Right atrium auricular region (tissue), 2 donors: ENCODE measurements around the gene AMFR. TPM values are rescaled to one million over a fixed set of nuclear protein-coding genes. Genes with fewer than 3 reads are reported as not detected.
A peak's percentile ranks its signal among the peaks of the same experiment; 100 is the strongest.

ENCODE experiments used
- DNase-seq: peaks from one replicate; pipeline ENCODE4 v3.0.0-alpha.2; 2019; ENCODE audit warnings: low spot score
- H3K27ac ChIP-seq, 2 donors: fragments of 200-600 bp; sonication (generic); 1 replicate in 1 of 2; 2 replicates in 1 of 2; pipeline ENCODE4 v1.5.1; 2016 to 2019
- H3K27me3 ChIP-seq, 2 donors: fragments of 200-600 bp; sonication (generic); one replicate each; pipeline versions ENCODE4 v1.5.1 to v1.6.0; 2017 to 2019
- H3K36me3 ChIP-seq: fragments of 200-600 bp; sonication (generic); one replicate; pipeline ENCODE4 v1.5.1; 2016
- H3K4me1 ChIP-seq, 2 donors: fragments of 200-600 bp; sonication (generic); one replicate each; pipeline versions ENCODE4 v1.5.1 to v1.6.0; 2017 to 2019
- H3K4me3 ChIP-seq, 2 donors: fragments of 200-600 bp; sonication (generic); 1 replicate in 1 of 2; 2 replicates in 1 of 2; pipeline ENCODE4 v1.5.1; 2017 to 2019; ENCODE audit warnings: mild to moderate bottlenecking in 1 of 2, moderate library complexity in 1 of 2
- H3K9me3 ChIP-seq, 2 donors: fragments of 200-600 bp; sonication (generic); one replicate each; pipeline ENCODE4 v1.5.1; 2019
- total RNA-seq, 2 donors: library from RNA; depleted of rRNA; stranded (reverse); fragments of >200 nt; gene quantifications; one replicate each; pipeline ENCODE4 v1.1.0, GENCODE V29; 2016
- TF ChIP-seq, protein P1 (sequence below), 2 donors: fragments of 200-600 bp; sonication (generic); IDR thresholded peaks; one replicate each; pipeline ENCODE4 v1.5.1; 2019; ENCODE audit warnings: antibody characterized with exemption in 2 of 2

AMFR gene
- total RNA-seq, 2 donors from 2014 or later, result 110 to 153 TPM

DNA sequence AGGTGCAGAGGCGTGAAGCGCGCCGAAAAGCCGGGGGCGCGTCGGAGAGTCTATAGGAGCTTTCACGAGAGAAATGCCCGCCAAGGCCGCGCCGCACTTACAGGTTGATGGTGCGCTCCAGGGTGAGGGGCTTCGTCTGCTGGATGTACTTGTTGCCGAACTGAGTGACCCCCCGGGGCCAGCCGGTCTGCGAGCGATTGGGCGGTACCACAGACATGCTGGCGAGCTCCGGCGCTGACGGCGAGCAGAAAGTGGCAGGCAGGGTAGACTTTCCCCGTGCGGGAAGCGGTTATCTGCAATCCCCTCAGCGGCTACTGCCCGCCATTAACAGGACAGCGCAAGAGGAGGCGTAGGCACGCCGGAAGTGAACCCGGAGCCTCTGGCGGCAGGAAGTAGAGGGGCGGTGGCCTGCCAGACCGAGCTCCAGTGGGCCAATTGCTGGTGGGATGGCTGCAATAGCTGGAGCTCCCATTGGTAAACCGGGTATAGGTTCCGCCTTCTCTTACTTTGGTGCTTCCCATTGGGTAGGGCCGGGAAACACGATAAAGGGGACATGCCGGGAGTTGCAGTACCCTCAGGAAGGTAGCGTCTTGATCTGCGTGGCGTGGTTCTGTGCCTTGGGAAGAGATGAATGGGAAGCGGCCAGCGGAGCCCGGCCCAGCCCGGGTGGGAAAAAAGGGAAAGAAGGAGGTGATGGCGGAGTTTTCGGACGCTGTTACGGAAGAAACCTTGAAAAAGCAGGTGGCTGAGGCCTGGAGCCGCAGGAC lies 25.8 kb upstream of the AMFR start, which contains the start of the genes NUDT21 and OGFOD1:
Gene NUDT21, minus strand, starts transcription at position 347 of the 767 bp plus-strand sequence. Its CDS starts 130 bp downstream, at position 217.
Gene OGFOD1, plus strand, starts transcription at position 569 of the 767 bp plus-strand sequence. Its CDS starts 59 bp downstream, at position 628.
- H3K4me1 ChIP-seq, result peaks cover 0 to 38% of the 10 kb centered on the region in 2 donors

DNA sequence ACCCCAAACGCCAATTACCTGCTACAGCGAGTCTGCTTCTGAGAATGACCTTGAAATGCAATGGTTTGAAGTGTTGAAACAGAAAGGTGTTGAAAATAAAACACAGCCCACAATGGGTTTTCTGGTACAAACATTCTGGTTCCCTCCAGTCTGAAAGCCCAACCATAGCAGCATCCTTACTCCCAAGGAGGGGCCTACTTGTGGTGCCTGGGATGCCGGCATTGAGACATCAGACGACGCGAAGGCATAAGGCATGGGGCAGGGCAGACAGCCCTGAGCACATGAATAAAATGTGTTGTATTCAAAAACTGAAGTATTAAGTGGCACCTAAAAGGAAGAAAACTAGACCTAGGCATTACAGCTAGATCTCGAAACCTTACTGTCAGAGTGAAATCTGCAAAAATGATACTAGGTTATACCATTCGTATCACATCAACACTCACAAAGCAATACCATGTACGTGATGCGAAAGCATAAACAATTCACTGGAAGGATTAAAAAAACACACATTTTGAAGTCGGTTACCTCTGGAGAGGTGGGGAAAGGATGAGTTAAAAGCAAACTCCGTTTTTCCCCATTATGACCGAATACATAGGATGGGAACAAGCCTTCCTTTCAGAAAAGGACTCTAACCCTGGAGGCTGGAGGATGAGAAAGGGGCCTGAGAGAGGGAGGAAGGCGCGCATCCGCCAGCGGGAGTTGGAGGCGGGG lies 25.1 kb upstream of the AMFR start:
- H3K9me3 ChIP-seq, result no peaks in the 10 kb centered on the region
- no peaks in the 10 kb centered on the region for H3K27me3 ChIP-seq
- no peak for DNase-seq
- peak overlapping the region; percentile 81 for H3K27ac ChIP-seq
- H3K4me1 ChIP-seq, result peaks cover 0 to 38% of the 10 kb centered on the region in 2 donors
- peaks cover 31% of the 10 kb centered on the region for H3K36me3 ChIP-seq
- TF ChIP-seq, protein P1, sequence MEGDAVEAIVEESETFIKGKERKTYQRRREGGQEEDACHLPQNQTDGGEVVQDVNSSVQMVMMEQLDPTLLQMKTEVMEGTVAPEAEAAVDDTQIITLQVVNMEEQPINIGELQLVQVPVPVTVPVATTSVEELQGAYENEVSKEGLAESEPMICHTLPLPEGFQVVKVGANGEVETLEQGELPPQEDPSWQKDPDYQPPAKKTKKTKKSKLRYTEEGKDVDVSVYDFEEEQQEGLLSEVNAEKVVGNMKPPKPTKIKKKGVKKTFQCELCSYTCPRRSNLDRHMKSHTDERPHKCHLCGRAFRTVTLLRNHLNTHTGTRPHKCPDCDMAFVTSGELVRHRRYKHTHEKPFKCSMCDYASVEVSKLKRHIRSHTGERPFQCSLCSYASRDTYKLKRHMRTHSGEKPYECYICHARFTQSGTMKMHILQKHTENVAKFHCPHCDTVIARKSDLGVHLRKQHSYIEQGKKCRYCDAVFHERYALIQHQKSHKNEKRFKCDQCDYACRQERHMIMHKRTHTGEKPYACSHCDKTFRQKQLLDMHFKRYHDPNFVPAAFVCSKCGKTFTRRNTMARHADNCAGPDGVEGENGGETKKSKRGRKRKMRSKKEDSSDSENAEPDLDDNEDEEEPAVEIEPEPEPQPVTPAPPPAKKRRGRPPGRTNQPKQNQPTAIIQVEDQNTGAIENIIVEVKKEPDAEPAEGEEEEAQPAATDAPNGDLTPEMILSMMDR (IDR thresholded peaks at IDR 0.05), result no peak
- peak overlapping the region; percentile 74 to 96 for H3K4me3 ChIP-seq

More for the DNA sequence above, 25.8 kb upstream of the AMFR start, which contains the start of the genes NUDT21 and OGFOD1:
- peak within 1 kb of the TSS; percentile 74 to 96 for H3K4me3 ChIP-seq
- peak; percentile 96 for DNase-seq
- no peaks in the 10 kb centered on the region for H3K27me3 ChIP-seq
- peak within 1 kb of the TSS; percentile 81 for H3K27ac ChIP-seq
- H3K9me3 ChIP-seq, result no peaks in the 10 kb centered on the region
- TF ChIP-seq, protein P1 (IDR thresholded peaks at IDR 0.05), result peak in 1 of 2 donors; percentile 20
- peaks cover 31% of the 10 kb centered on the region for H3K36me3 ChIP-seq

DNA sequence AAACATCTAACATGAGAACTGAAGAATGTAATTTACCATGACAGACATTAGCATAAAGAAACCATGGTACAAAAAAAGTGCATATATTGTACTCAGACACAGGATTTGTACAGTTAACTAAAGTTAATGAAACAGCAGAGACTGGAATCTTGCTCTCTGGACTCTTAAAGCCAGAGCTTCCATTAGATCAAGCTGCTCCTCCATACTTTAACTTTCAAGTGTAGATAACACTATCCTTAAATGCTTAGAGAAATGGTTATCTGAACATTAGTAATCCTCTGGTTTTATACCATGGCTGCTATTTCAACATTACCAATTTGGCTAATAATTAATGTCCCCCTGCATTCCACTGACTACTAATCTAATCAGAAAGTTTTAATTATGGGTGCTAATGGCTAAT lies 22.7 kb upstream of the AMFR start:
- H3K4me1 ChIP-seq, result peaks cover 0 to 32% of the 10 kb centered on the region in 2 donors
- no peak overlapping the region for H3K27ac ChIP-seq
- no peak overlapping the region for H3K4me3 ChIP-seq
- H3K9me3 ChIP-seq, result no peaks in the 10 kb centered on the region
- TF ChIP-seq, protein P1 (IDR thresholded peaks at IDR 0.05), result no peak
- DNase-seq, result no peak
- peaks cover 14% of the 10 kb centered on the region for H3K36me3 ChIP-seq
- H3K27me3 ChIP-seq, result no peaks in the 10 kb centered on the region

DNA sequence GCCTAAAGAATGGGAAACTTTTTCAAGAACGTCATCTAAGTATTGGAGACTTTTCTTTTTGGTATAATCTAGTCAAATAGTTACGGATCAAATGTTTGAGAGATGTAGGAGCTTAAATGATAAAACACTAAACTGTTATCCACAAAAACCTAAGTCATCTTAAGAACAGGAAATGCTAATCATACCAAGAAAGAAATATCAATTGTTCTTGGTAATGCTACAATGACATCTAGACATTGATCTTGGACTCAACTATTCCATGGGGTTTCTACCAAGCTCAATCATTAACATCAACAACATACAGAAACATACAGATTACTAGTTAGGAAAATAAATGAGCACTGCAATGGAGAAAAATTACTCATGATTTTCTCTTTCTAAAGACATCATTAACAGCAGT lies 21.9 kb upstream of the AMFR start:
- no peak overlapping the region for H3K27ac ChIP-seq
- H3K4me3 ChIP-seq, result no peak overlapping the region
- H3K27me3 ChIP-seq, result no peaks in the 10 kb centered on the region
- H3K36me3 ChIP-seq, result peaks cover 18% of the 10 kb centered on the region
- peaks cover 0 to 25% of the 10 kb centered on the region in 2 donors for H3K4me1 ChIP-seq
- DNase-seq, result no peak
- TF ChIP-seq, protein P1 (IDR thresholded peaks at IDR 0.05), result no peak
- H3K9me3 ChIP-seq, result no peaks in the 10 kb centered on the region

DNA sequence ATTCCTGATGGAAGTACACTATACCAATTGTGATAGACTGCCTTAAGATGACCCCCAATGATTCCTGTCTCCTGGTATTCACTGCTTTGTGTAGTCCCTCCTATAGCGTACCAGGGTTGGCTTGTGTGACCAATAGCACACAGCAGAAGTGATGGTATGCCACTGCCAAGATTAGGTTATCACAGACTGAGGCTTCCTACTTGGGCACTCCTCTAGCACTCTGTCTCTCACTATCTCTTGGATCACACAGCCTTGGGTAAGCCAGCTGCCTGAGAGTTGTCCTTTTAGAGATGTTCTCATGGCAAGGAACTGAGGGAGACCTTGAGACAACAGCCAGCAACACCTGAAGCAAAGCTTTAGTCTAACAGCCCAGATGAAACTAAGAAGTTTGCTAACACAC lies 12.7 kb upstream of the AMFR start:
- Histone ChIP-seq H3K27me3 (no peaks in the 10 kb centered on the region), H3K4me3 (no peak overlapping the region), H3K9me3 (no peaks in the 10 kb centered on the region), H3K27ac (no peak overlapping the region), H3K36me3 (peaks cover 58% of the 10 kb centered on the region), H3K4me1 (peaks cover 0 to 11% of the 10 kb centered on the region in 2 donors)
- no peak for DNase-seq
- TF ChIP-seq, protein P1 (IDR thresholded peaks at IDR 0.05), result no peak
